Mesothelial cell of epicardium (in vitro differentiated cells): ENCODE measurements around the gene ARHGAP19. TPM values are rescaled to one million over a fixed set of nuclear protein-coding genes. Genes with fewer than 3 reads are reported as not detected.
"Not testable (repeated sequence)": the region's sequence is repeated elsewhere in the genome, so short reads cannot be mapped to it uniquely, and the experiment has no call there.

Experiments
- DNase-seq, 2 experiments: peaks; one replicate each; pipeline ENCODE4 v3.0.0; 2021; ENCODE audit warnings: low spot score in 2 of 2; ENCODE audit not compliant: unreplicated experiment in 2 of 2
- H3K27ac Mint-ChIP-seq: 2 replicates; pipeline ENCODE4 v1.8.0; 2021; ENCODE audit warnings: mixed read lengths
- H3K27me3 Mint-ChIP-seq: 2 replicates; pipeline ENCODE4 v1.8.0; 2021; ENCODE audit warnings: low read depth, mixed read lengths
- H3K36me3 Mint-ChIP-seq: 2 replicates; pipeline ENCODE4 v1.8.0; 2021; ENCODE audit warnings: mixed read lengths
- H3K4me1 Mint-ChIP-seq: 2 replicates; pipeline ENCODE4 v1.8.0; 2021; ENCODE audit warnings: mixed read lengths
- H3K4me3 Mint-ChIP-seq: 2 replicates; pipeline ENCODE4 v1.8.0; 2021; ENCODE audit warnings: mild to moderate bottlenecking, moderate library complexity, mixed read lengths
- H3K9me3 Mint-ChIP-seq: 2 replicates; pipeline ENCODE4 v1.8.0; 2021; ENCODE audit warnings: mixed read lengths
- total RNA-seq: library from RNA; stranded (reverse); gene quantifications from 3 replicates; pipeline ENCODE4 v1.2.1, GENCODE V29; 2021
- TF ChIP-seq, protein P1 (sequence below): fragments of 200-600 bp; sonication (generic); IDR thresholded peaks from one replicate; pipeline ENCODE4 v1.5.0; 2021; ENCODE audit warnings: antibody characterized with exemption; ENCODE audit not compliant: unreplicated experiment

The ARHGAP19 gene
- total RNA-seq, 1 donor from 2014 or later, result 22.6 TPM

GRCh38 chr10:97270523-97271154 lies 21.8 kb downstream of the ARHGAP19 start:
- Mint-ChIP-seq H3K36me3 (peaks cover 2% of the 10 kb centered on the region), H3K9me3 (peaks cover 10% of the 10 kb centered on the region), H3K4me3 (no peak overlapping the region), H3K4me1 (peaks cover 7% of the 10 kb centered on the region), H3K27ac (no peak overlapping the region), H3K27me3 (no peaks in the 10 kb centered on the region)
- DNase-seq, result no peak
- TF ChIP-seq, protein P1, sequence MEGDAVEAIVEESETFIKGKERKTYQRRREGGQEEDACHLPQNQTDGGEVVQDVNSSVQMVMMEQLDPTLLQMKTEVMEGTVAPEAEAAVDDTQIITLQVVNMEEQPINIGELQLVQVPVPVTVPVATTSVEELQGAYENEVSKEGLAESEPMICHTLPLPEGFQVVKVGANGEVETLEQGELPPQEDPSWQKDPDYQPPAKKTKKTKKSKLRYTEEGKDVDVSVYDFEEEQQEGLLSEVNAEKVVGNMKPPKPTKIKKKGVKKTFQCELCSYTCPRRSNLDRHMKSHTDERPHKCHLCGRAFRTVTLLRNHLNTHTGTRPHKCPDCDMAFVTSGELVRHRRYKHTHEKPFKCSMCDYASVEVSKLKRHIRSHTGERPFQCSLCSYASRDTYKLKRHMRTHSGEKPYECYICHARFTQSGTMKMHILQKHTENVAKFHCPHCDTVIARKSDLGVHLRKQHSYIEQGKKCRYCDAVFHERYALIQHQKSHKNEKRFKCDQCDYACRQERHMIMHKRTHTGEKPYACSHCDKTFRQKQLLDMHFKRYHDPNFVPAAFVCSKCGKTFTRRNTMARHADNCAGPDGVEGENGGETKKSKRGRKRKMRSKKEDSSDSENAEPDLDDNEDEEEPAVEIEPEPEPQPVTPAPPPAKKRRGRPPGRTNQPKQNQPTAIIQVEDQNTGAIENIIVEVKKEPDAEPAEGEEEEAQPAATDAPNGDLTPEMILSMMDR, result no peak

- Mint-ChIP-seq H3K27ac (no peak overlapping the region), H3K27me3 (no peaks in the 10 kb centered on the region), H3K36me3 (peaks cover 14% of the 10 kb centered on the region), H3K9me3 (peaks cover 10% of the 10 kb centered on the region), H3K4me1 (peaks cover 7% of the 10 kb centered on the region), H3K4me3 (no peak overlapping the region)
- no peak for DNase-seq
- TF ChIP-seq, protein P1, result no peak
Measured at GRCh38 chr10:97267671-97268070, 24.8 kb downstream of the ARHGAP19 start.

DNA sequence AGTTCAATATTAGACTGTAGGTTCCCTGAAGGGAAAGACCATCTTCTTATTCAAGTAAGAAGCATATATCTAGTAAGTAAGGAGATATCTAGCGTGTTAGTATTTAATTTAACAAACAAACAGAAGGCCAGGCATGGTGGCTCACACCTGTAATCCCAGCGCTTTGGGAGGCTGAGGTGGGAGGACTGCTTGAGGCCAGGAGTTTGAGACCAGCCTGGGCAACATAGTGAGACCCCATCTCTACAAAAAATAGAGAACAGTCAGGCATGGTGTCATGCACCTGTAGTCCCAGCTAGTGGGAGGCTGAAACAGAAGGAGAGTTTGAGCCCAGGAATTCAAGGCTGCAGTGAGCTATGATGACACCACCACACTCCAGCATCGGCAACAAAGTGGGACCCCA lies 27.3 kb downstream of the ARHGAP19 start:
- peaks cover 12% of the 10 kb centered on the region for H3K36me3 Mint-ChIP-seq
- not testable (repeated sequence) for H3K27ac Mint-ChIP-seq, H3K9me3 Mint-ChIP-seq, DNase-seq, H3K4me1 Mint-ChIP-seq, H3K27me3 Mint-ChIP-seq, H3K4me3 Mint-ChIP-seq

GRCh38 chr10:97263971-97264370 lies 28.5 kb downstream of the ARHGAP19 start:
- no peak overlapping the region for H3K4me3 Mint-ChIP-seq
- peaks cover 18% of the 10 kb centered on the region for H3K36me3 Mint-ChIP-seq
- H3K4me1 Mint-ChIP-seq, result peaks cover 7% of the 10 kb centered on the region
- H3K9me3 Mint-ChIP-seq, result no peaks in the 10 kb centered on the region
- no peaks in the 10 kb centered on the region for H3K27me3 Mint-ChIP-seq
- no peak overlapping the region for H3K27ac Mint-ChIP-seq
- TF ChIP-seq, protein P1, result no peak
- DNase-seq, result no peak

GRCh38 chr10:97261656-97262055 lies 30.8 kb downstream of the ARHGAP19 start:
- Mint-ChIP-seq H3K27me3 (no peaks in the 10 kb centered on the region), H3K36me3 (peaks cover 23% of the 10 kb centered on the region), H3K4me1 (no peaks in the 10 kb centered on the region), H3K9me3 (no peaks in the 10 kb centered on the region), H3K27ac (no peak overlapping the region), H3K4me3 (no peak overlapping the region)
- TF ChIP-seq, protein P1, result no peak
- DNase-seq, result no peak

DNA sequence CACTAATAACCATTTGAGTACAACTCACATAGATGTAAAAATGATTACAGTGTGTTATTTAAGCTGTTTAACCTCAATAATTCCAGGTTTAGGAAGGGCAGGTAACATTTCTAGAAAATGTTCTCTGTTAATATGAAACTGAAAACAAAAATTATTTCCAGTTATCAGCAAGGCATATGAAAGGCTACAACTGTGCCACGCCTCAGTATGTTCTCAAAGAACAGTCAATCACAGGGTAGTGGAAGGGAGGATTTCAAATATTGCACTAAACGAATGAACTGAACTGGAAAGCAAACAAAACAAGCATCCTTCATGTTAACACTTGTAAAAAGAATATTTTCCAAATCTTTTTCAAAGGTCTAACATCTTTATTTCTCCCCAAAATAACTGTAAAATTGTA lies 31.3 kb downstream of the ARHGAP19 start:
- no peak overlapping the region for H3K27ac Mint-ChIP-seq
- DNase-seq, result no peak
- TF ChIP-seq, protein P1, result no peak
- H3K4me1 Mint-ChIP-seq, result no peaks in the 10 kb centered on the region
- H3K4me3 Mint-ChIP-seq, result no peak overlapping the region
- H3K27me3 Mint-ChIP-seq, result no peaks in the 10 kb centered on the region
- no peaks in the 10 kb centered on the region for H3K9me3 Mint-ChIP-seq
- H3K36me3 Mint-ChIP-seq, result peaks cover 25% of the 10 kb centered on the region
